ENCODE measurements around the gene ANGPT4.

DNA sequence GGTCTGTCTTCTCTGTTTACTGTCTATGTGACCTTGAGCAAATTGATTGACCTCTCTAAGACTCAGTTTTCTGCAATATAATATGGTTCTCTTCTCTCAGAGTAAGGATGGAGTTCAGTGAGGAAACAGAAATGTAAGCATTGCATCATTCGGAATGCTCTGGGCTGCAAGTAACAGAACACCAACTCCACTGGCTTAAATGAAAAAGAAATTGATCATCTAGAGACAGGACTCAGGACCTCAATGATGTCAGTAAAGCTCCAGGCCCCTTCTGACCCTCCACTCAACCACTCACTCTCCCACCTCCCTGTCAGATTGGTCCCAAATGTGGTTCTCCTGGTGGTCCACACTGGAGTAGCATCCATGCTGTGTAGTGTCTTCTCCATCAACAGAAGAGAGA, 50.7 kb downstream of the ANGPT4 start:
- TF ChIP-seq, protein P1, sequence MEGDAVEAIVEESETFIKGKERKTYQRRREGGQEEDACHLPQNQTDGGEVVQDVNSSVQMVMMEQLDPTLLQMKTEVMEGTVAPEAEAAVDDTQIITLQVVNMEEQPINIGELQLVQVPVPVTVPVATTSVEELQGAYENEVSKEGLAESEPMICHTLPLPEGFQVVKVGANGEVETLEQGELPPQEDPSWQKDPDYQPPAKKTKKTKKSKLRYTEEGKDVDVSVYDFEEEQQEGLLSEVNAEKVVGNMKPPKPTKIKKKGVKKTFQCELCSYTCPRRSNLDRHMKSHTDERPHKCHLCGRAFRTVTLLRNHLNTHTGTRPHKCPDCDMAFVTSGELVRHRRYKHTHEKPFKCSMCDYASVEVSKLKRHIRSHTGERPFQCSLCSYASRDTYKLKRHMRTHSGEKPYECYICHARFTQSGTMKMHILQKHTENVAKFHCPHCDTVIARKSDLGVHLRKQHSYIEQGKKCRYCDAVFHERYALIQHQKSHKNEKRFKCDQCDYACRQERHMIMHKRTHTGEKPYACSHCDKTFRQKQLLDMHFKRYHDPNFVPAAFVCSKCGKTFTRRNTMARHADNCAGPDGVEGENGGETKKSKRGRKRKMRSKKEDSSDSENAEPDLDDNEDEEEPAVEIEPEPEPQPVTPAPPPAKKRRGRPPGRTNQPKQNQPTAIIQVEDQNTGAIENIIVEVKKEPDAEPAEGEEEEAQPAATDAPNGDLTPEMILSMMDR (IDR thresholded peaks at IDR 0.05): no peak
- TF ChIP-seq, protein P2, sequence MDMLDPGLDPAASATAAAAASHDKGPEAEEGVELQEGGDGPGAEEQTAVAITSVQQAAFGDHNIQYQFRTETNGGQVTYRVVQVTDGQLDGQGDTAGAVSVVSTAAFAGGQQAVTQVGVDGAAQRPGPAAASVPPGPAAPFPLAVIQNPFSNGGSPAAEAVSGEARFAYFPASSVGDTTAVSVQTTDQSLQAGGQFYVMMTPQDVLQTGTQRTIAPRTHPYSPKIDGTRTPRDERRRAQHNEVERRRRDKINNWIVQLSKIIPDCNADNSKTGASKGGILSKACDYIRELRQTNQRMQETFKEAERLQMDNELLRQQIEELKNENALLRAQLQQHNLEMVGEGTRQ (IDR thresholded peaks at IDR 0.05; ENCODE audit: borderline replicate concordance, low read depth, low read length): no peak
